ENCODE data around the gene PSTK. TPM values are rescaled to one million over a fixed set of nuclear protein-coding genes. Genes with fewer than 3 reads are reported as not detected.

The PSTK gene
- total and polyA plus RNA-seq, 2 of the 13 experiments (the other 11 are each of a cell fraction or from before 2014, with no cell fraction given), result 8.2 to 9.3 TPM

GRCh38 chr10:122995936-122996335 lies 15.7 kb downstream of the PSTK start:
- ATAC-seq (no peak), DNase-seq (ENCODE audit: low spot score) (no peak), FAIRE-seq (no peak)
- ChIA-PET CTCF (ENCODE audit: low intra/inter-chr PET ratio, low total read pairs) (no interaction called here), POLR2A (interaction anchor here (0.9 kb wide), 1 partner anchor 39 kb away, joined by 3 read pairs; no protein-coding TSS in a partner anchor)
- H3K79me2 ChIP-seq (ENCODE audit: insufficient read depth, low read length), result peaks cover 27% of the 10 kb centered on the region
- H3K9me3 ChIP-seq (ENCODE audit: low read length), result no peaks in the 10 kb centered on the region
- in situ Hi-C loops (cut with HindIII; ENCODE audit: extremely low pct_ligation_motif_present, low pct_unique_long_range_greater_than_20kb) (no loop called here), intact Hi-C loops (cut with micrococcal nuclease; ENCODE audit: unreplicated experiment) (no loop called here)
- no TSS peak for BruUV-seq (replicated peaks)
- TF ChIP-seq MAFF (IDR thresholded peaks at IDR 0.05; ENCODE audit: low read depth, low read length), result no peak
- peaks cover 20 to 45% of the 10 kb centered on the region in 2 experiments for H3K36me3 ChIP-seq (replicated peaks in 1 of 2; ENCODE audit: control insufficient read depth in 1 of 2, insufficient read depth in 2 of 2, low read length in 2 of 2)
- no peak overlapping the region for H3K27ac ChIP-seq (ENCODE audit: extremely low read length, insufficient read depth, low read length)
- no peak overlapping the region for H2AFZ ChIP-seq (ENCODE audit: low read length)
- no peaks in the 10 kb centered on the region for H3K27me3 ChIP-seq (ENCODE audit: control insufficient read depth in 1 of 2, insufficient read depth in 2 of 2, low read length in 2 of 2)
- no peak overlapping the region for H3K4me3 ChIP-seq (replicated peaks in 1 of 3; ENCODE audit: insufficient read depth in 1 of 3, low read depth in 2 of 3, low read length in 3 of 3)
- H3K9ac ChIP-seq (ENCODE audit: insufficient read depth, low read depth, low read length), result no peak overlapping the region
- WGBS (ENCODE audit: low lambda C conversion rate), result 97% methylated on average over 4 of the region's 4 CpGs
- H3K4me1 ChIP-seq (ENCODE audit: insufficient read depth, low read length), result peaks cover 13% of the 10 kb centered on the region; the same call in 1 of the 2 replicates
- peaks cover 18% of the 10 kb centered on the region for H4K20me1 ChIP-seq (ENCODE audit: insufficient read depth, low read length)
- no peak overlapping the region for H3K4me2 ChIP-seq (ENCODE audit: low read depth, low read length)

- no peak overlapping the region for H3K4me3 ChIP-seq (replicated peaks in 1 of 3; ENCODE audit: insufficient read depth in 1 of 3, low read depth in 2 of 3, low read length in 3 of 3)
- in situ Hi-C loops (cut with HindIII; ENCODE audit: extremely low pct_ligation_motif_present, low pct_unique_long_range_greater_than_20kb) (no loop called here), intact Hi-C loops (cut with micrococcal nuclease; ENCODE audit: unreplicated experiment) (no loop called here)
- no peak for DNase-seq (ENCODE audit: low spot score)
- no peak for FAIRE-seq
- BruUV-seq (replicated peaks), result no TSS peak
- peaks cover 40% of the 10 kb centered on the region for H3K79me2 ChIP-seq (ENCODE audit: insufficient read depth, low read length)
- no peak overlapping the region for H3K4me2 ChIP-seq (ENCODE audit: low read depth, low read length)
- POLR2A ChIA-PET, result no interaction called here
- WGBS (ENCODE audit: low lambda C conversion rate), result 97% methylated on average over 3 of the region's 3 CpGs
- no peaks in the 10 kb centered on the region for H3K27me3 ChIP-seq (ENCODE audit: control insufficient read depth in 1 of 2, insufficient read depth in 2 of 2, low read length in 2 of 2)
- TF ChIP-seq ERF (CRISPR knock-in tag; IDR thresholded peaks at IDR 0.05), result no peak
- no peak for TF ChIP-seq ZMYM2 (CRISPR knock-in tag; IDR thresholded peaks at IDR 0.05)
- TF ChIP-seq ZFYVE20 (CRISPR knock-in tag; IDR thresholded peaks at IDR 0.05; ENCODE audit: borderline replicate concordance, low read depth), result no peak
- no peak for TF ChIP-seq KLF9 (CRISPR knock-in tag; IDR thresholded peaks at IDR 0.05; ENCODE audit: low read depth)
- TF ChIP-seq SIX1 (CRISPR knock-in tag; IDR thresholded peaks at IDR 0.05; ENCODE audit: borderline replicate concordance), result no peak
- no peak for TF ChIP-seq ZNF567 (CRISPR knock-in tag; IDR thresholded peaks at IDR 0.05; ENCODE audit: borderline replicate concordance)
- TF ChIP-seq RELA (CRISPR knock-in tag; IDR thresholded peaks at IDR 0.05), result no peak
- no peak for TF ChIP-seq HNF4G (IDR thresholded peaks at IDR 0.05; ENCODE audit: borderline replicate concordance, low read depth, low read length)
- TF ChIP-seq HNF4G (CRISPR knock-in tag; IDR thresholded peaks at IDR 0.05; ENCODE audit: borderline replicate concordance, low read depth), result no peak
- TF ChIP-seq ZNF260 (CRISPR knock-in tag; IDR thresholded peaks at IDR 0.05; ENCODE audit: borderline replicate concordance, low read depth), result no peak
- no peak for TF ChIP-seq GTF2F1 (IDR thresholded peaks at IDR 0.05; ENCODE audit: low read length)
- no peak for TF ChIP-seq MATR3 (CRISPR knock-in tag; IDR thresholded peaks at IDR 0.05)
- no peak for TF ChIP-seq NFIC (IDR thresholded peaks at IDR 0.05; ENCODE audit: low read length)
- no peak for TF ChIP-seq ZNF75D (CRISPR knock-in tag; IDR thresholded peaks at IDR 0.05; ENCODE audit: borderline replicate concordance)
- TF ChIP-seq ZNF784 (CRISPR knock-in tag; IDR thresholded peaks at IDR 0.05; ENCODE audit: borderline replicate concordance), result no peak
- TF ChIP-seq ESRRA (CRISPR knock-in tag; IDR thresholded peaks at IDR 0.05; ENCODE audit: low read depth), result no peak
- TF ChIP-seq PCBP1 (IDR thresholded peaks at IDR 0.05; ENCODE audit: borderline replicate concordance, low read depth, low read length), result no peak
- no peak overlapping the region for H2AFZ ChIP-seq (ENCODE audit: low read length)
- peaks cover 13% of the 10 kb centered on the region; the same call in 1 of the 2 replicates for H3K4me1 ChIP-seq (ENCODE audit: insufficient read depth, low read length)
- no peaks in the 10 kb centered on the region for H3K9me3 ChIP-seq (ENCODE audit: low read length)
- H4K20me1 ChIP-seq (ENCODE audit: insufficient read depth, low read length), result peaks cover 18% of the 10 kb centered on the region
- no peak overlapping the region for H3K9ac ChIP-seq (ENCODE audit: insufficient read depth, low read depth, low read length)
- CTCF ChIA-PET (ENCODE audit: low intra/inter-chr PET ratio, low total read pairs), result no interaction called here
- no peak for ATAC-seq
- peaks cover 18 to 49% of the 10 kb centered on the region in 2 experiments for H3K36me3 ChIP-seq (replicated peaks in 1 of 2; ENCODE audit: control insufficient read depth in 1 of 2, insufficient read depth in 2 of 2, low read length in 2 of 2)
- no peak overlapping the region for H3K27ac ChIP-seq (ENCODE audit: extremely low read length, insufficient read depth, low read length)
These were observed 17.7 kb downstream of the PSTK start for GRCh38 chr10:122997864-122998263.
